ENCODE results near the gene MSRB2.

The MSRB2 gene

GRCh38 chr10:23157691-23158369, 62.5 kb downstream of the MSRB2 start:
- H4K20me1 ChIP-seq: no peaks in the 10 kb centered on the region

GRCh38 chr10:23158370-23158769, 63.0 kb downstream of the MSRB2 start:
- Histone ChIP-seq H4K20me1 (no peaks in the 10 kb centered on the region), H3K27ac (no peak overlapping the region), H3K9me3 (no peaks in the 10 kb centered on the region), H3K9ac (no peak overlapping the region), H3K4me2 (peak overlapping the region; percentile 60), H3K4me3 (no peak overlapping the region; the same call in 1 of the 2 replicates), H3K36me3 (no peaks in the 10 kb centered on the region), H3K27me3 (no peaks in the 10 kb centered on the region), H3K4me1 (peaks cover 9% of the 10 kb centered on the region)
- TF ChIP-seq Cebpa-rat (IDR thresholded peaks at IDR 0.05): no peak

More at GRCh38 chr10:23157691-23158369, 62.5 kb downstream of the MSRB2 start:
- Histone ChIP-seq H3K4me3 (no peak overlapping the region; the same call in 1 of the 2 replicates), H3K36me3 (no peaks in the 10 kb centered on the region), H3K27me3 (no peaks in the 10 kb centered on the region), H3K27ac (no peak overlapping the region), H3K4me2 (peak overlapping the region; percentile 60), H3K4me1 (peaks cover 9% of the 10 kb centered on the region), H3K9ac (no peak overlapping the region), H3K9me3 (no peaks in the 10 kb centered on the region)
- no peak for TF ChIP-seq Cebpa-rat (IDR thresholded peaks at IDR 0.05)

GRCh38 chr10:23171232-23171876, 76.0 kb downstream of the MSRB2 start:
- H3K4me3 ChIP-seq: no peak overlapping the region
- TF ChIP-seq Cebpa-rat (IDR thresholded peaks at IDR 0.05): no peak
- no peak overlapping the region for H3K27ac ChIP-seq
- no peaks in the 10 kb centered on the region for H4K20me1 ChIP-seq
- H3K27me3 ChIP-seq: no peaks in the 10 kb centered on the region; the same call in 1 of the 2 replicates
- no peak overlapping the region for H3K9ac ChIP-seq
- H3K4me2 ChIP-seq: no peak overlapping the region
- H3K9me3 ChIP-seq: peaks cover 33% of the 10 kb centered on the region
- no peaks in the 10 kb centered on the region for H3K36me3 ChIP-seq
- no peaks in the 10 kb centered on the region for H3K4me1 ChIP-seq
